ENCODE results near the gene RAD17.

- TF ChIP-seq CTCF (IDR thresholded peaks at IDR 0.05) (no peak), POLR2A (IDR thresholded peaks at IDR 0.05) (no peak)
Observed at GRCh38 chr5:69350664-69351063, 19.0 kb upstream of the RAD17 start.

Data from stomach (tissue), 4 donors.